Neural crest cell (in vitro differentiated cells): ENCODE data around the gene PTPRF. TPM values are rescaled to one million over a fixed set of nuclear protein-coding genes. Genes with fewer than 3 reads are reported as not detected.

Experiments
- DNase-seq: peaks from one replicate; pipeline ENCODE4 v3.0.0; 2021; ENCODE audit warnings: low read depth, mixed read lengths, low spot score
- H3K27ac Mint-ChIP-seq: one replicate; pipeline ENCODE4 v1.8.0; 2021; ENCODE audit warnings: mild to moderate bottlenecking, mixed read lengths; ENCODE audit not compliant: unreplicated experiment
- H3K27me3 Mint-ChIP-seq: 2 replicates; pipeline ENCODE4 v1.8.0; 2021; ENCODE audit warnings: low read depth, mild to moderate bottlenecking, mixed read lengths
- H3K36me3 Mint-ChIP-seq: 2 replicates; pipeline ENCODE4 v1.8.0; 2021; ENCODE audit warnings: low read depth, mild to moderate bottlenecking, mixed read lengths
- H3K4me1 Mint-ChIP-seq: 2 replicates; pipeline ENCODE4 v1.8.0; 2021; ENCODE audit warnings: mixed read lengths
- H3K4me3 Mint-ChIP-seq: one replicate; pipeline ENCODE4 v1.8.0; 2021; ENCODE audit warnings: mild to moderate bottlenecking, mixed read lengths
- H3K9me3 Mint-ChIP-seq: 2 replicates; pipeline ENCODE4 v1.8.0; 2021; ENCODE audit warnings: mixed read lengths
- CTCF ChIP-seq: fragments of 200-600 bp; sonication (generic); conservative IDR thresholded peaks from 2 replicates; pipeline ENCODE4 v1.5.0; 2021; ENCODE audit warnings: antibody characterized with exemption, mild to moderate bottlenecking
- total RNA-seq: library from RNA; stranded (reverse); gene quantifications from 2 replicates; pipeline ENCODE4 v1.2.1, GENCODE V29; 2021

Gene PTPRF
- total RNA-seq, 1 donor from 2014 or later: 125 TPM

- Mint-ChIP-seq H3K9me3 (no peaks in the 10 kb centered on the region), H3K27ac (no peak overlapping the region), H3K4me3 (no peak overlapping the region), H3K4me1 (no peaks in the 10 kb centered on the region), H3K27me3 (no peaks in the 10 kb centered on the region), H3K36me3 (no peaks in the 10 kb centered on the region)
- DNase-seq: no peak
- TF ChIP-seq CTCF: no peak
Measured at GRCh38 chr1:43622901-43623780, 92.5 kb downstream of the PTPRF start.

GRCh38 chr1:43625063-43625780 lies 94.5 kb downstream of the PTPRF start:
- no peak for TF ChIP-seq CTCF
- DNase-seq: no peak
- Mint-ChIP-seq H3K36me3 (no peaks in the 10 kb centered on the region), H3K4me3 (no peak overlapping the region), H3K4me1 (no peaks in the 10 kb centered on the region), H3K27ac (no peak overlapping the region), H3K27me3 (no peaks in the 10 kb centered on the region), H3K9me3 (no peaks in the 10 kb centered on the region)

- Mint-ChIP-seq H3K27ac (no peak overlapping the region), H3K4me1 (no peaks in the 10 kb centered on the region), H3K9me3 (no peaks in the 10 kb centered on the region), H3K27me3 (peaks cover 8% of the 10 kb centered on the region), H3K36me3 (no peaks in the 10 kb centered on the region), H3K4me3 (no peak overlapping the region)
- no peak for TF ChIP-seq CTCF
- no peak for DNase-seq
Measured at GRCh38 chr1:43632135-43632670, 101.5 kb downstream of the PTPRF start.

- Mint-ChIP-seq H3K27me3 (peaks cover 8% of the 10 kb centered on the region), H3K27ac (peak overlapping the region; percentile 45), H3K4me1 (no peaks in the 10 kb centered on the region), H3K36me3 (no peaks in the 10 kb centered on the region), H3K9me3 (no peaks in the 10 kb centered on the region), H3K4me3 (no peak overlapping the region)
- DNase-seq: no peak
- TF ChIP-seq CTCF: no peak
Measured at GRCh38 chr1:43634721-43635120, 104.0 kb downstream of the PTPRF start.

- Mint-ChIP-seq H3K4me3 (no peak overlapping the region), H3K36me3 (no peaks in the 10 kb centered on the region), H3K27me3 (peaks cover 8% of the 10 kb centered on the region), H3K4me1 (no peaks in the 10 kb centered on the region), H3K9me3 (no peaks in the 10 kb centered on the region), H3K27ac (no peak overlapping the region)
- DNase-seq: no peak
- TF ChIP-seq CTCF: no peak
Measured at GRCh38 chr1:43636006-43636641, 105.4 kb downstream of the PTPRF start.
